GM21576 (cell line): ENCODE results near the gene PLCH1.
"Not testable (repeated sequence)": the region's sequence is repeated elsewhere in the genome, so short reads cannot be mapped to it uniquely, and the experiment has no call there.

Experiments used
- ATAC-seq: cut with Tn5 transposase; IDR thresholded peaks from one replicate; pipeline ENCODE4 v1.9.1; 2021; ENCODE audit warnings: mild to moderate bottlenecking, moderate library complexity; ENCODE audit not compliant: unreplicated experiment

PLCH1 gene

DNA sequence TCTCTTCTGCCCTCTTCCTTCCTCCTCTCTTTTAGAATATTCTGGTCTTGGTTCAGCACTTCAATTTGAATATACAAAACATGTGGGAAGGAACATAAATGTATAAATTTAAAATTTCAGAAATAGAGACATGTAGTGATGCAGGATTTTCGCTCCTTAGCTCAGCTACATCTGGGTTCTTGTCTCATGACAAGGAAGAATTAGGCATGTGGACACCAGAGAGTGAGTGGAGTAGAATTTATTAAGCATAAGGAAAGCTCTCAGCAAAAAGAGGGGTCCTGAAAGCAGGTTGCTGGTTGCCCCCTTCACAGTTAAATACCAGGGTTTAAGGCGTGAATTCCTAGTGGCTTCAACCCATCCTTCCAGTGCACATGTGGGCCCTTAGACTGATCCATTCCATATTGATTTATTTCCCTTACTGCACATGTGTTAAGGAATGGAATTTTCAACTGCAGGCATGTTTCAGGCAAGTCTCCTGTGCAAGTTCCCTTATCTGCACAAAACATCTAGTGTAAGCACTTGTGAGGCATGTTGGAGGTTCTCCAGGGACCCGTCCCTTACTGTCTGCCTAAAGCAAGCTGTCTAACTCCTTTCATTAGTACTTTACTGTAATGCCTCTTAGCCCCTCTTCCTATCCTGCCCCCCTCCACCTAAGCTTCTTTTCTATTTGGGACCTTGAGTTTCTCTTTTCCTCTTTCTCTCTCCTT is 318.2 kb downstream of the PLCH1 start:
- ATAC-seq = no peak

GRCh38 chr3:155425396-155425795 is 319.5 kb downstream of the PLCH1 start:
- no peak for ATAC-seq

DNA sequence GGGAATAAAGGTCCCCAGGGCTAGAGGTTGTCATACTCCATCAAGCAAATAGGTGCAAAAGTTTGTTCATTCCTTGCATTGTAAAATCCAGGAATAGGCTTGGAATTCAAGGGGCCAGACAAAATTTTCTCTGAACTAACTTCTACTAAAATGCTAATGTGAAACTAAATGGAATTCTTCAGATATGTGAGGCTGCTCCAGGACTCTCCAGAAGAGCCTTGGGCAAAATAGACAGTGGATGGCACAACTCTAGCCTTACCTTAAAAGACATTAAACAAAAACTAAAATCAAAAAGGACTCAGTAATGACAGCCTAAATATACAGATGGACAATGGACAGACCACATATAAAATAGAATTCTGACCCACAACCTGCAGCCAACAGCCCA is 320.6 kb downstream of the PLCH1 start:
- ATAC-seq = no peak

- no peak for ATAC-seq
Observed at GRCh38 chr3:155423526-155424322, 321.1 kb downstream of the PLCH1 start.

DNA sequence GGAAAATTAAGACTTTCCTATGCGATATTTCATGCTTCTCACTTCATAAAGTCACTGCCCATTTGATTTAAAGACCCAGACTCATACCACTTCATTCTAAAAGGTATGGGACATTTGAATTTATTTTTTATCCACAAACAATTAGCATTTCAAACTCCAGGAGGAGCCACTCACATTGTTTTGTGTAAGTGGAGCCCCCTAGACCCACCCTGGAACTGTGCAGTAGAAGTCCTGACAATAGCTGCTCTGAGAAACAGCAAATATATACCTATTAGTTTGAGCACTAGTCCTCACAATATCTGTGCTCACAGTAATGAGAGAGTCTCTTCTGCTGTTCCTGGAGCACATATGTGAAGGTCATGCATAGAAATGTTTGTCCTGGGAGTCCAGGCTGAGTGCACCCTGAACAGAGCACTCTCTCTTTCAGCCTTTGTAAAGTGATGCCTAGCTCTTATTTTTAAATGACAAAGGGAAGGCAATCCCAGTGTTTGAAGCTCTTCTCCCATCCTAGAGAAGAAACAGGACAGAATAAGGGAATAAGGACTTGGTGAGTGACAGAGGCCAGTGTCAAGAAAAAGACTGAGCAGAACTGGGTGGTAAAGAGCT is 323.9 kb downstream of the PLCH1 start:
- ATAC-seq = no peak

- ATAC-seq = no peak
Observed at GRCh38 chr3:155420406-155420805, 324.5 kb downstream of the PLCH1 start.

DNA sequence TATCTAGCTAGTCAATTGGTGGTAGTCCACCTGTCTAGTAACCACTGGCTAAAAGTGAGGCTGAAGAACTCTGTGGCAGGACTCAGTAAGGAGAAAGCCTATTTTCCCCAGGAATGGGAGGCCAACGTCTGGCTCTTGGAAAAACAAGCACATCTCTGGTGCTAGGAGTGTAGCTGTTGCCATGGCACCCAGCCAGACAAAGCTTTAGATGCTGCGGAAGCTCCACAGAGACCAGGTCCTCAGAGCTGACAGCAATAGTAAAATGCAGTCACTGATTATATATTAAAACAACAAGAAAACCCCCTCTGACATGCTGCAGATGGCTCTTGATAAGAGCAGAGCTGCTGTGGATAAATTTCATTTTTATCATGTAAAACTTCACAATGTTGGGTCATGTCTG is 326.5 kb downstream of the PLCH1 start:
- no peak for ATAC-seq

DNA sequence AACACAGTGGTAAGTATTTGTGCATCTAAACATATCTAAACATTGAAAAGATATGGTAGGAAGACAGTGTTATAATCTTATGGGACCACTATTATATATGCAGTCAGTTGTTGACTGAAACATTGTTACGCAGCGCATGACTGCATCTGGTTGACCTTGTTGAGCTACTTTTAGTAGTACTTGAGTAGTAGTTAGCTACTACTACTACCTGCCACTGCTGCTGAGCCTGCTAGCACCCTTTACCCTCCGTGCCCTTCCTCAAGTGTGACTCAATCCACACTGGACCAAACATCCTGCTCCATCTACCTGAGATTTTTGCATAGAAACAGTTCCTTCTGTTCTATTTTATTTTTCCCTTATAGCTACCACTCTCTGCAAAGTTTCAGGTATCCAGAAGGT is 327.8 kb downstream of the PLCH1 start:
- no peak for ATAC-seq

DNA sequence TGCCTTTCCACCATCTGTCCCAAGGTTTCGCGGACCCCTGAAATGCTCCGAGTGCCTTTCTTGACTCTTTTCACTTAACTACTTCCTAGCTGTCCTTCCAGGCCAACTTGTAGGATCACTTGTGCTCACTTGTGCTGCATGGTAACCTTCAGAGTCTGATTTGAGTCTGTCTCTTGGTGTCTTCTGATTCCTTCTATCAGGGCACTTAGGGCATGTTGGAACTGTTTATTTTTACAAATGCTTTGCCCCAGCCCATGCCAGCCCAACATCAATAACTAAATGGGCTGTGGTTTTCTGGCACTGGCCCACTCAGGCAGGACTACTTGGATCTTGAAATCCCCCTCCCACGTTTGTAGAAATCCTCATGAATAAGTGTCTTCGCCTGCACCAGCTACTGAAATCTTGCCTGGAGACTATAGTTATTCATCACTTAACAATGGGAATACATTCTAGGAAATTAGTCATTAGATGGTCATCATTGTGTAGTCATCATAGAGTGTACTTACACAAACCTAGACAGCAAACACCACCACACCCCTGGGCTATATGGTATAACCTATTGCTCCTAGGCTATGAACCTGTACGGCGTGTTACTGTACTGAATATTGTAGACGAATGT is 328.3 kb downstream of the PLCH1 start:
- no peak for ATAC-seq

DNA sequence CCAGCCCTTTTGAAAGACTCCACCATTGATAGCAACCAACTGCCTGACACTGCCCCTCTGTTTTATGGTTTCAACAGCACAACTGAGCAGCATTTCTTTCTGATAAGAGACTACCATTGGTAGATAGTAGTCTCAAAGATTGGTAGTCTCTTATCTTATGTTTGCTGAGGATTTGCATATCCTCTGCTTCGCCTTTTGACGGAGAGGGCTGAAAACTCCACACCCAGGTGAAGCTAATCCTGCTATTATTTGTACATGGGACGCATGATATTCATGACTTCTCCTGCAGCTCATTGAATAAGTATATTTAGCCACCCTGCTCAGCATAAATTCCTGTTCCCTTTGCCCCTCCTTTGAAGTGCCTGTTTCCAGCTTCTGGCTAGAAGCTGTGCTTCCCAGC is 332.0 kb downstream of the PLCH1 start:
- no peak for ATAC-seq

DNA sequence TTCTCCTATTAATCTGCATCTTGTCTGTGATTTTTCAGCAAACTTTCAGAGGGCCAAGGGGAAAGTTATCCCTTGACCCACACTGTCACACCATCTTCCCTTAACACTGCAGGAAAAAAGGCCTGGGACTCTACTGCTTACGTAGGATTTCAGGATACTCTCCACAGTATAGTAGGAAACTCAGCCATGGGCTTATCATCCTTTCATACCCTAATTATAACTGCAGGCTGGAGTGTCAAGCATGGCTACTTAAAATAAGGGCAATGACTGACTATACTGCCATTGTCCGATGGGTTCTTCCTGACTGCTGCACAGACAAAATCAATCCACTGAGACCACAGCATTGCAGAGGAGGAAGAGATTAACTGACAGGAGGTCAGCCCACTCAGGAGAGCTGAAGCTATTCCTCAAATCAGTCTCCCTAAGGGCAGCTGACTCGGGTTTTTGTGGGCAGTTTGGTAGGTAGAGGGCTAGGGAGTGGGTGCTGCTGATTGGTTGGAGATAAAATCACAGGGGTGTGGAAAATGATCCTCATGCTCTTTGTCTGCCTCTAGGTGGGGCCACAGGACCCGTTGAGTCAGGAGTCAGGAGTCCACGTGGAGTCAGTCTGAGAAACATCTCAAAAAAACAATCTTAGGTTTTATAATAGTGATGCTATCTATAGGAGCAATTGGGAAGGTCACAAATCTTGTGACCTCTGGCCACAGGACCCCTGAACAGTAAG is 333.2 kb downstream of the PLCH1 start:
- ATAC-seq = peak; percentile 46

GRCh38 chr3:155409336-155409735 is 335.5 kb downstream of the PLCH1 start:
- no peak for ATAC-seq

DNA sequence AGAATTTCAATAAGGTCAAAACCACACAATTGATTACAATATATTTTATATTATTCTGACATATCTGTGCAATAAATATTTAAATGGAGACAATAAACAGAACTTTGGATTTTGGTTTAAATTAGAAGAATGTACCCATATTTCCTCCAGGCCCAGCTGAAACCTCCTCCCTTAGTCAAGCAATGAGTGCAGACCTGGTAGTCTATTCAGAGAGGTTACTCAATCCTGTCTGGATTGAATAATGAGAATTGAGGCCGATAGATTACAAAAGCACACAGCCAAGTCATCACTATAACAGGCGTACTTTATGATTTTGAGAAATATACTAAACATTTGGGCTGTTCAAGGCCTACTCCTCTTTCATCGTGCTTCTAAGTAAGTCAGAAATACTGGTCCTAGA is 336.9 kb downstream of the PLCH1 start:
- no peak for ATAC-seq

DNA sequence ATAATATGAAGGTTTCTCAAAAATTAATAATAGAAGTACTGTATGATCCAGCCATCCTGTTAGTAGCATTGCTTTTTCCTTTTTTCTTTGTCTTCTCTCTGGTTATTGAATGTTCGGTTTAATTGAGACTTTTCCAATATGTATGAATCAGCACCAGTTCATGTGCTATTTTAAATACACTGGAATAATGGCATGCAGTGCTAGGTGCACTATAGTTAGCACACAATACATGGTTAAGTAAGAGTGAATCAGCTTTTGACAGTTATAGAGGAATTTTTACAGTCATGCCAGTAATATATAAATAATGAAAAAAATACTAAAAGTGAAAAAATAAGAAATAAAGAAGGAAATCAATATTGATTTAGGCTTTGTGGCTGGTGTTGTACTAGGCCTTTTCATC is 337.5 kb downstream of the PLCH1 start:
- ATAC-seq = no peak

- ATAC-seq = no peak
Observed at GRCh38 chr3:155404486-155404885, 340.4 kb downstream of the PLCH1 start.

DNA sequence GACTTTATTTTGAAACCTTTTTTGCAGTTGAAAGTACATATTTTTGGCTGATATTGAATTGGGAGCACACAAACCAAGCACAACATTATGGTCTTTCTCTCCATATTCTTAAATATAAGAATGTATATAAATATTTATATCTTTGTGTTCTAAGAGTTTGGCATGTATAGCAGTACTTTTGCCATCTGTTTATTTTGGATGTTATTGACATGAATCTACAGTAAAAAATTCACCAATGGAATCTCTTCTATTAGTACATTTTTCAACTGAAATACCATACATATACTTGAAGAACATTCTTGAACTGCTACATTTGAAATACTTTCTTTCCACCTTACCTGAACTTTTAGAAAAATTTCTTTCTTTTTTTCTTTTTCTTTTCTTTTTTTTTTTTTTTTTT is 342.2 kb downstream of the PLCH1 start:
- no peak for ATAC-seq

DNA sequence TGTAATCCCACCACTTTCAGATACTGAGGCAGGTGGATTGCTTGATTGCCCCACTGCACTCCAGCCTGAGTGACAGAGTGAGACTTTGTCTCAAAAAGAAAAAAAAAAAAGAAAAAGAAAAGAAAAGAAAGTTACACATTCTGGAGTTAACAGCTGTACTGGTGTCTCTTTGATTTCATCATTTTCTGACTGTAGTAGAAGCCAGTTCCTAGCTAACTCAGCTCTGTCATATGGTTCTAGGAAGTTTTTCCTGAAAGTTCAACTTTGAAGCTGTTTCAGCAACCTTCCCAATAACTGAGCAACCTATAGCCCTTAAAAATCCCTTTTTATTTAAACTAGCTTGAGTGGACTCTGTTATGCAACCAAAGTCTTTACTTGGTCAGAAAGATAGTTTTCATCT is 346.8 kb downstream of the PLCH1 start:
- ATAC-seq = no peak

GRCh38 chr3:155394896-155395295 is 350.0 kb downstream of the PLCH1 start:
- not testable (repeated sequence) for ATAC-seq

GRCh38 chr3:155394240-155394639 is 350.6 kb downstream of the PLCH1 start:
- no peak for ATAC-seq

- ATAC-seq = no peak
Observed at GRCh38 chr3:155393316-155393715, 351.6 kb downstream of the PLCH1 start.

DNA sequence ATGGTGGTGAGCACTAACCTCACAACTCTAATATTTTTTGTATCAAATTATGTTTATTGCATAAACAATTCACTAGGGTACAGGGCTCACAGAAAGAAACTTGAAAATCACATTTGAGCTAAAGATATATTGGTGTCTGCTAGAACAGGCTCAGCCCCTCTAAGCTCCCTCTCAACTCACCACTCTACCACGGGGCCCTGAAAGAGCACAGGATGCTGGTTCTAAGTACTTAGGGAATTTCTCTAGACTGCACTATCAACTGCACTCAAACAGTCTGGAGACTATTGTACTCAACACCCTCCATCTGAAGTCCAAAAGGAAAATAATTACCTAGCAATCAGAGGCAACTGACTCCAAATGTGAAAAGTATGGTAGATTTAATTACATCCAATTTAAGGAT is 352.7 kb downstream of the PLCH1 start:
- no peak for ATAC-seq
